ENCODE results near the gene TEX44.

Gene TEX44

GRCh38 chr2:231604685-231605606 is 12.3 kb downstream of the TEX44 start:
- DNase-seq (ENCODE audit: low read depth, low spot score) = peak; percentile 93

GRCh38 chr2:231605607-231606091 is 13.0 kb downstream of the TEX44 start:
- DNase-seq (ENCODE audit: low read depth, low spot score) = no peak

GRCh38 chr2:231606941-231607340 is 14.3 kb downstream of the TEX44 start:
- DNase-seq (ENCODE audit: low read depth, low spot score) = no peak

- DNase-seq (ENCODE audit: low read depth, low spot score) = no peak
Measured at GRCh38 chr2:231611273-231612108, 18.8 kb downstream of the TEX44 start.

- DNase-seq (ENCODE audit: low read depth, low spot score) = no peak
Measured at GRCh38 chr2:231612109-231612455, 19.4 kb downstream of the TEX44 start.

- DNase-seq (ENCODE audit: low read depth, low spot score) = peak; percentile 85
Measured at GRCh38 chr2:231612456-231613330, 20.0 kb downstream of the TEX44 start.

GRCh38 chr2:231613331-231613662 is 20.6 kb downstream of the TEX44 start:
- no peak for DNase-seq (ENCODE audit: low read depth, low spot score)

GRCh38 chr2:231613663-231614558 is 21.2 kb downstream of the TEX44 start:
- no peak for DNase-seq (ENCODE audit: low read depth, low spot score)

GRCh38 chr2:231614559-231615057 is 21.9 kb downstream of the TEX44 start:
- DNase-seq (ENCODE audit: low read depth, low spot score) = no peak

- DNase-seq (ENCODE audit: low read depth, low spot score) = no peak
Measured at GRCh38 chr2:231615058-231615671, 22.5 kb downstream of the TEX44 start.

GRCh38 chr2:231616296-231616695 is 23.6 kb downstream of the TEX44 start:
- DNase-seq (ENCODE audit: low read depth, low spot score) = no peak

- DNase-seq (ENCODE audit: low read depth, low spot score) = no peak
Measured at GRCh38 chr2:231617059-231617926, 24.6 kb downstream of the TEX44 start.

GRCh38 chr2:231621051-231621879 is 28.6 kb downstream of the TEX44 start:
- no peak for DNase-seq (ENCODE audit: low read depth, low spot score)

- no peak for DNase-seq (ENCODE audit: low read depth, low spot score)
Measured at GRCh38 chr2:231622963-231623362, 30.3 kb downstream of the TEX44 start.

- DNase-seq (ENCODE audit: low read depth, low spot score) = no peak
Measured at GRCh38 chr2:231626449-231626848, 33.8 kb downstream of the TEX44 start.

GRCh38 chr2:231627384-231628120 is 34.9 kb downstream of the TEX44 start:
- no peak for DNase-seq (ENCODE audit: low read depth, low spot score)

GRCh38 chr2:231632559-231633142 is 40.0 kb downstream of the TEX44 start:
- DNase-seq (ENCODE audit: low read depth, low spot score) = no peak

All from brain pericyte (primary cell).